GM10266 (cell line): ENCODE results near the gene BATF2.

Source experiments
- DNase-seq: peaks from one replicate; pipeline ENCODE4 v3.0.0; 2012; ENCODE audit errors: extremely low spot score
- TF ChIP-seq, protein P1 (sequence below): IDR thresholded peaks from 2 replicates; pipeline ENCODE4 v1.5.1; 2012; ENCODE audit warnings: mild to moderate bottlenecking, low read depth; ENCODE audit not compliant: control insufficient read depth, insufficient read depth; ENCODE audit errors: missing control alignments

The BATF2 gene

GRCh38 chr11:64996710-64997380 is at the start of gene BATF2:
TSS of gene BATF2 (minus strand) at chr11:64996971. CDS start at chr11:64996914, 57 bp downstream.
- peak; percentile 57 for DNase-seq
- TF ChIP-seq, protein P1, sequence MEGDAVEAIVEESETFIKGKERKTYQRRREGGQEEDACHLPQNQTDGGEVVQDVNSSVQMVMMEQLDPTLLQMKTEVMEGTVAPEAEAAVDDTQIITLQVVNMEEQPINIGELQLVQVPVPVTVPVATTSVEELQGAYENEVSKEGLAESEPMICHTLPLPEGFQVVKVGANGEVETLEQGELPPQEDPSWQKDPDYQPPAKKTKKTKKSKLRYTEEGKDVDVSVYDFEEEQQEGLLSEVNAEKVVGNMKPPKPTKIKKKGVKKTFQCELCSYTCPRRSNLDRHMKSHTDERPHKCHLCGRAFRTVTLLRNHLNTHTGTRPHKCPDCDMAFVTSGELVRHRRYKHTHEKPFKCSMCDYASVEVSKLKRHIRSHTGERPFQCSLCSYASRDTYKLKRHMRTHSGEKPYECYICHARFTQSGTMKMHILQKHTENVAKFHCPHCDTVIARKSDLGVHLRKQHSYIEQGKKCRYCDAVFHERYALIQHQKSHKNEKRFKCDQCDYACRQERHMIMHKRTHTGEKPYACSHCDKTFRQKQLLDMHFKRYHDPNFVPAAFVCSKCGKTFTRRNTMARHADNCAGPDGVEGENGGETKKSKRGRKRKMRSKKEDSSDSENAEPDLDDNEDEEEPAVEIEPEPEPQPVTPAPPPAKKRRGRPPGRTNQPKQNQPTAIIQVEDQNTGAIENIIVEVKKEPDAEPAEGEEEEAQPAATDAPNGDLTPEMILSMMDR = peak; percentile 33

- DNase-seq = no peak
- TF ChIP-seq, protein P1 = no peak
These were observed 49.0 kb upstream of the BATF2 start for GRCh38 chr11:65045728-65046127.

GRCh38 chr11:65045061-65045460 is 48.3 kb upstream of the BATF2 start:
- TF ChIP-seq, protein P1 = no peak
- no peak for DNase-seq

GRCh38 chr11:65043881-65044501 is 47.2 kb upstream of the BATF2 start:
- TF ChIP-seq, protein P1 = no peak
- no peak for DNase-seq

GRCh38 chr11:65042891-65043290 is 46.1 kb upstream of the BATF2 start:
- DNase-seq = no peak
- TF ChIP-seq, protein P1 = no peak

DNA sequence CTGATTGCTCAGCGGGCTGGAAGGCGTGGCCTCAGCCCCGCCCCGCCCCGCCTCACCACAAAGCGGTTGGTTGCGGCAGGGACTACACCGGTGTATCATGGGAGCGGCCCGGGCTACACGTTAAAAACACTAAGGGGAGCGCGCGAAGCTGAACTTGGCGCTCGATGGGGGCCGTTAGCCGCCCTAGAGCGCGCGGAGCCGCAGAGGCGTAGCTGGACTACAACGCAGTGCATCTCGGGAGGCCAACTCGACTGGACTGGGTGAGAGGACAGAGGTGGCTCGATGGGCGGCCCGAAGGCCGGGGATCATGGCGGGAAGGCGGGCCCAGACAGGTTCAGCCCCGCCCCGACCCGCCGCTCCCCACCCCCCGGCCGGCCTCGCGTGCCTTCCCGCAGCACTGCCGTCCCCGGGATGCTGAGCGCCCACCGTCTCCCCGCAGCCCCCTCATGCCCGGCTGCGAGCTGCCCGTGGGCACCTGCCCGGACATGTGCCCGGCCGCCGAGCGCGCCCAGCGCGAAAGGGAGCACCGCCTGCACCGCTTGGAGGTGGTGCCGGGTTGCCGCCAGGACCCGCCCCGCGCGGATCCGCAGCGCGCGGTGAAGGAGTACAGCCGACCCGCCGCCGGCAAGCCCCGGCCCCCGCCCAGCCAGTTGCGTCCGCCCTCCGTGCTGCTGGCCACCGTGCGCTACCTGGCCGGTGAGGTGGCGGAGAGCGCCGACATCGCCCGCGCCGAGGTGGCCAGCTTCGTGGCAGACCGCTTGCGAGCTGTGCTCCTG is 44.3 kb upstream of the BATF2 start, which contains the start of gene SAC3D1:
Gene SAC3D1, plus strand, starts transcription at position 364 of the 776 bp plus-strand sequence. Its CDS starts 83 bp downstream, at position 447.
- peak; percentile 97 for DNase-seq
- TF ChIP-seq, protein P1 = no peak
